M059J (cell line): Measurements from ENCODE around the gene ABITRAM. TPM values are rescaled to one million over a fixed set of nuclear protein-coding genes. Genes with fewer than 3 reads are reported as not detected.

Source experiments
- total RNA-seq: library from RNA; depleted of rRNA; stranded (reverse); fragments of >200 nt; shearing (Covaris generic); gene quantifications from 2 replicates; pipeline ENCODE4 v1.2.3, GENCODE V29; 2014; rRNA removed

Gene ABITRAM
- total RNA-seq, 1 experiment from 2014 or later = 11.8 TPM

Other genes with a start within 250 kb of the ABITRAM start
- gene ACTL7B, start 78.4 kb upstream of the ABITRAM start, total RNA-seq = not detected in 2 replicates
- gene ACTL7A, start 72.1 kb upstream of the ABITRAM start, total RNA-seq = not detected in 2 replicates
- gene ELP1, start 276 bp upstream of the ABITRAM start, total RNA-seq = 14.2 and 27.6 TPM in 2 replicates
- 105 and 168 TPM in 2 replicates for gene CTNNAL1, start 79.1 kb downstream of the ABITRAM start, total RNA-seq
- gene TMEM245, start 185.5 kb downstream of the ABITRAM start, total RNA-seq = 44.0 and 56.8 TPM in 2 replicates
- gene FRRS1L, start 232.8 kb downstream of the ABITRAM start, total RNA-seq = 0.05 TPM in 2 replicates